Measurements from ENCODE around the gene RPF1. TPM values are rescaled to one million over a fixed set of nuclear protein-coding genes. Genes with fewer than 3 reads are reported as not detected.

RPF1 gene
- polyA plus RNA-seq, 1 donor (not counting 4 experiments of a cell fraction or from before 2014, with no cell fraction given) = 57.8 TPM

DNA sequence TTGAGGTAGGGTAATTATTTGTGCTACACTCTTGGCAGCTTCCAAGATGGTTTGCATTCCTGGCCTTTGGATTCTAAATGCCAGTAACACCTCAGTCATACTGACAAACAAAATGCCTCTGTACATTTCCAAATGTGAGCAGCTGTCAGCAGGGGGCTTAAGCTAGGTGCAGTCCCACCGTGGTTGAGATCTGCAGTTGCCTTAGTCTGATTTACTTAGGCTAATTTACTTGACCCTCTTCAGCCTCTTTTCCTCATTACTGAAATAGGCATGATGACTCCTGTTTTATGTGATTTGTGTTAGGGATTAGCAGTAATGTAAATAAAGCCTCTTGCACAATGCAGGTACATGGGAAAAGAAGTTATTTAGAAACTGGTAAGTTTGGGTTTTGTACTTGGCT lies 13.7 kb downstream of the RPF1 start:
- H3K4me2 ChIP-seq (ENCODE audit: control insufficient read depth, extremely low read depth, insufficient read depth, low read depth, low read length) = no peak overlapping the region
- H3K27ac ChIP-seq (ENCODE audit: control insufficient read depth, insufficient read depth, low read length) = no peak overlapping the region
- H2AFZ ChIP-seq (ENCODE audit: control insufficient read depth, low read length) = no peak overlapping the region
- H3K27me3 ChIP-seq (ENCODE audit: control insufficient read depth, extremely low read depth, insufficient read depth, low read length) = no peaks in the 10 kb centered on the region
- H3K4me3 ChIP-seq (ENCODE audit: control insufficient read depth in 2 of 3, extremely low read depth in 1 of 3, insufficient read depth in 2 of 3, low read depth in 1 of 3, low read length in 3 of 3) = no peak overlapping the region
- H3K36me3 ChIP-seq (ENCODE audit: control insufficient read depth in 2 of 2, extremely low read depth in 1 of 2, insufficient read depth in 2 of 2, low read length in 2 of 2) = peaks cover 11 to 20% of the 10 kb centered on the region in 2 experiments
- DNase-seq (ENCODE audit: low read depth, low spot score) (no peak), FAIRE-seq (no peak)
- TF ChIP-seq, protein P1, sequence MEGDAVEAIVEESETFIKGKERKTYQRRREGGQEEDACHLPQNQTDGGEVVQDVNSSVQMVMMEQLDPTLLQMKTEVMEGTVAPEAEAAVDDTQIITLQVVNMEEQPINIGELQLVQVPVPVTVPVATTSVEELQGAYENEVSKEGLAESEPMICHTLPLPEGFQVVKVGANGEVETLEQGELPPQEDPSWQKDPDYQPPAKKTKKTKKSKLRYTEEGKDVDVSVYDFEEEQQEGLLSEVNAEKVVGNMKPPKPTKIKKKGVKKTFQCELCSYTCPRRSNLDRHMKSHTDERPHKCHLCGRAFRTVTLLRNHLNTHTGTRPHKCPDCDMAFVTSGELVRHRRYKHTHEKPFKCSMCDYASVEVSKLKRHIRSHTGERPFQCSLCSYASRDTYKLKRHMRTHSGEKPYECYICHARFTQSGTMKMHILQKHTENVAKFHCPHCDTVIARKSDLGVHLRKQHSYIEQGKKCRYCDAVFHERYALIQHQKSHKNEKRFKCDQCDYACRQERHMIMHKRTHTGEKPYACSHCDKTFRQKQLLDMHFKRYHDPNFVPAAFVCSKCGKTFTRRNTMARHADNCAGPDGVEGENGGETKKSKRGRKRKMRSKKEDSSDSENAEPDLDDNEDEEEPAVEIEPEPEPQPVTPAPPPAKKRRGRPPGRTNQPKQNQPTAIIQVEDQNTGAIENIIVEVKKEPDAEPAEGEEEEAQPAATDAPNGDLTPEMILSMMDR (optimal IDR thresholded peaks at IDR 0.05 in 1 of 3, IDR thresholded peaks at IDR 0.05 in 1 of 3, conservative IDR thresholded peaks at IDR 0.05 in 1 of 3; ENCODE audit: extremely low read depth in 1 of 3, insufficient read depth in 2 of 3, low read length in 3 of 3) = no peak
- peaks cover 7% of the 10 kb centered on the region for H3K79me2 ChIP-seq (ENCODE audit: control insufficient read depth, insufficient read depth, low read length)
- H3K9me3 ChIP-seq (ENCODE audit: control insufficient read depth, low read depth, low read length) = no peaks in the 10 kb centered on the region
- H4K20me1 ChIP-seq (ENCODE audit: control insufficient read depth, extremely low read depth, insufficient read depth, low read length) = no peaks in the 10 kb centered on the region
- H3K4me1 ChIP-seq (ENCODE audit: control insufficient read depth, extremely low read depth, insufficient read depth, low read length) = no peaks in the 10 kb centered on the region
- dilution Hi-C loops (cut with MboI; ENCODE audit: extremely low pct_ligation_motif_present, low sequenced_read_pairs) = no loop called here
- H3K9me1 ChIP-seq (ENCODE audit: control insufficient read depth, extremely low read depth, insufficient read depth, low read length) = no peaks in the 10 kb centered on the region
- H3K9ac ChIP-seq (ENCODE audit: control insufficient read depth, extremely low read depth, insufficient read depth, low read length) = no peak overlapping the region

GRCh38 chr1:84493747-84494146 lies 14.7 kb downstream of the RPF1 start:
- Histone ChIP-seq H4K20me1 (ENCODE audit: control insufficient read depth, extremely low read depth, insufficient read depth, low read length) (no peaks in the 10 kb centered on the region), H3K79me2 (ENCODE audit: control insufficient read depth, insufficient read depth, low read length) (peaks cover 1% of the 10 kb centered on the region), H3K9ac (ENCODE audit: control insufficient read depth, extremely low read depth, insufficient read depth, low read length) (no peak overlapping the region), H3K36me3 (ENCODE audit: control insufficient read depth in 2 of 2, extremely low read depth in 1 of 2, insufficient read depth in 2 of 2, low read length in 2 of 2) (peaks cover 13 to 27% of the 10 kb centered on the region in 2 experiments), H3K27me3 (ENCODE audit: control insufficient read depth, extremely low read depth, insufficient read depth, low read length) (no peaks in the 10 kb centered on the region), H3K9me1 (ENCODE audit: control insufficient read depth, extremely low read depth, insufficient read depth, low read length) (no peaks in the 10 kb centered on the region), H3K4me3 (ENCODE audit: control insufficient read depth in 2 of 3, extremely low read depth in 1 of 3, insufficient read depth in 2 of 3, low read depth in 1 of 3, low read length in 3 of 3) (no peak overlapping the region), H3K4me2 (ENCODE audit: control insufficient read depth, extremely low read depth, insufficient read depth, low read depth, low read length) (no peak overlapping the region), H3K27ac (ENCODE audit: control insufficient read depth, insufficient read depth, low read length) (no peak overlapping the region), H3K9me3 (ENCODE audit: control insufficient read depth, low read depth, low read length) (no peaks in the 10 kb centered on the region), H2AFZ (ENCODE audit: control insufficient read depth, low read length) (no peak overlapping the region), H3K4me1 (ENCODE audit: control insufficient read depth, extremely low read depth, insufficient read depth, low read length) (no peaks in the 10 kb centered on the region)
- TF ChIP-seq, protein P1 (optimal IDR thresholded peaks at IDR 0.05 in 1 of 3, IDR thresholded peaks at IDR 0.05 in 1 of 3, conservative IDR thresholded peaks at IDR 0.05 in 1 of 3; ENCODE audit: extremely low read depth in 1 of 3, insufficient read depth in 2 of 3, low read length in 3 of 3) = no peak
- no peak for TF ChIP-seq EZH2 (IDR thresholded peaks at IDR 0.05; ENCODE audit: low read length)
- no peak for DNase-seq (ENCODE audit: low read depth, low spot score)
- no peak for FAIRE-seq
- dilution Hi-C loops (cut with MboI; ENCODE audit: extremely low pct_ligation_motif_present, low sequenced_read_pairs) = no loop called here

Data from keratinocyte (primary cell).